KMS-11 (cell line): ENCODE results near the gene CFDP1.

Experiments
- H2AFZ ChIP-seq: fragments of 200-600 bp; sonication (generic); 2 replicates; pipeline ENCODE4 v1.6.1; 2016; ENCODE audit warnings: antibody characterized with exemption, mixed run types, low read depth
- H3K27ac ChIP-seq: fragments of 200-600 bp; sonication (generic); 2 replicates; pipeline ENCODE4 v1.6.1; 2016; ENCODE audit warnings: mild to moderate bottlenecking, mixed run types
- H3K27me3 ChIP-seq: fragments of 200-600 bp; sonication (generic); 2 replicates; pipeline ENCODE4 v1.6.1; 2017; ENCODE audit warnings: mild to moderate bottlenecking, low read depth, mixed run types, moderate library complexity; ENCODE audit not compliant: insufficient read depth
- H3K36me3 ChIP-seq: fragments of 200-600 bp; sonication (generic); 2 replicates; pipeline ENCODE4 v1.6.1; 2017; ENCODE audit warnings: mild to moderate bottlenecking, mixed run types; ENCODE audit not compliant: insufficient read depth
- H3K4me1 ChIP-seq: fragments of 200-600 bp; sonication (generic); 2 replicates; pipeline ENCODE4 v1.6.1; 2016; ENCODE audit warnings: mild to moderate bottlenecking, low read depth, mixed run types; ENCODE audit not compliant: poor library complexity, severe bottlenecking
- H3K4me2 ChIP-seq: fragments of 200-600 bp; sonication (generic); 2 replicates; pipeline ENCODE4 v1.7.0; 2016; ENCODE audit warnings: mild to moderate bottlenecking, mixed run types
- H3K4me3 ChIP-seq: fragments of 200-600 bp; sonication (generic); IDR thresholded peaks from 2 replicates; pipeline ENCODE4 v1.6.1; 2017; ENCODE audit warnings: low read depth, low read length, mixed read lengths; ENCODE audit not compliant: insufficient read depth
- H3K79me2 ChIP-seq: fragments of 200-600 bp; sonication (generic); 2 replicates; pipeline ENCODE4 v1.6.1; 2016; ENCODE audit warnings: low read depth, mixed run types; ENCODE audit not compliant: insufficient read depth
- H3K9ac ChIP-seq: fragments of 200-600 bp; sonication (generic); 2 replicates; pipeline ENCODE4 v1.6.1; 2016; ENCODE audit warnings: mild to moderate bottlenecking, mixed run types
- H4K20me1 ChIP-seq: fragments of 200-600 bp; sonication (generic); 2 replicates; pipeline ENCODE4 v1.6.1; 2016; ENCODE audit warnings: mild to moderate bottlenecking, mixed run types; ENCODE audit not compliant: insufficient read depth
- CTCF ChIP-seq: fragments of 200-600 bp; sonication (generic); conservative IDR thresholded peaks from 2 replicates; pipeline ENCODE4 v1.6.1; 2017; ENCODE audit warnings: low read depth, mild to moderate bottlenecking, antibody characterized with exemption, low read length, moderate library complexity, mixed read lengths

CFDP1 gene

GRCh38 chr16:75398333-75398732 is 35.0 kb downstream of the CFDP1 start:
- no peaks in the 10 kb centered on the region for H3K4me1 ChIP-seq
- H3K4me3 ChIP-seq = no peak overlapping the region
- no peaks in the 10 kb centered on the region for H3K36me3 ChIP-seq
- no peak overlapping the region for H3K9ac ChIP-seq
- H3K4me2 ChIP-seq = no peak overlapping the region
- H4K20me1 ChIP-seq = no peaks in the 10 kb centered on the region; the same call in 1 of the 2 replicates
- TF ChIP-seq CTCF = no peak
- H3K79me2 ChIP-seq = no peaks in the 10 kb centered on the region
- H3K27me3 ChIP-seq = no peaks in the 10 kb centered on the region
- H3K27ac ChIP-seq = no peak overlapping the region
- H2AFZ ChIP-seq = no peak overlapping the region

GRCh38 chr16:75394941-75395340 is 38.4 kb downstream of the CFDP1 start:
- Histone ChIP-seq H3K36me3 (no peaks in the 10 kb centered on the region), H3K79me2 (no peaks in the 10 kb centered on the region), H3K9ac (no peak overlapping the region), H3K27ac (no peak overlapping the region), H3K27me3 (no peaks in the 10 kb centered on the region), H3K4me3 (no peak overlapping the region), H3K4me1 (no peaks in the 10 kb centered on the region), H3K4me2 (no peak overlapping the region), H4K20me1 (no peaks in the 10 kb centered on the region), H2AFZ (no peak overlapping the region)
- TF ChIP-seq CTCF = no peak

- Histone ChIP-seq H3K27ac (no peak overlapping the region), H4K20me1 (no peaks in the 10 kb centered on the region), H3K27me3 (no peaks in the 10 kb centered on the region), H2AFZ (no peak overlapping the region), H3K4me1 (no peaks in the 10 kb centered on the region), H3K79me2 (no peaks in the 10 kb centered on the region), H3K9ac (no peak overlapping the region), H3K4me3 (no peak overlapping the region), H3K4me2 (no peak overlapping the region), H3K36me3 (no peaks in the 10 kb centered on the region)
- TF ChIP-seq CTCF = no peak
These were observed 40.4 kb downstream of the CFDP1 start for GRCh38 chr16:75392906-75393305.

GRCh38 chr16:75390926-75391653 is 42.2 kb downstream of the CFDP1 start:
- no peaks in the 10 kb centered on the region for H3K4me1 ChIP-seq
- H3K9ac ChIP-seq = no peak overlapping the region
- H3K27ac ChIP-seq = no peak overlapping the region
- no peaks in the 10 kb centered on the region for H3K36me3 ChIP-seq
- no peaks in the 10 kb centered on the region for H3K79me2 ChIP-seq
- no peak overlapping the region for H3K4me3 ChIP-seq
- H3K27me3 ChIP-seq = no peaks in the 10 kb centered on the region
- H3K4me2 ChIP-seq = no peak overlapping the region
- H4K20me1 ChIP-seq = no peaks in the 10 kb centered on the region
- H2AFZ ChIP-seq = no peak overlapping the region
- no peak for TF ChIP-seq CTCF
